PFSK-1 (cell line): ENCODE results near the gene BTBD9.

Experiments used
- FOXP2 ChIP-seq: optimal IDR thresholded peaks from 2 replicates; pipeline ENCODE3; 2011; ENCODE audit warnings: borderline replicate concordance, control low read depth, inconsistent platforms; ENCODE audit not compliant: insufficient read depth; ENCODE audit errors: extremely low read length, extremely low read depth
- POLR2AphosphoS5 ChIP-seq: IDR thresholded peaks from 2 replicates; pipeline ENCODE4 v1.6.1; 2012; ENCODE audit warnings: low read depth, mild to moderate bottlenecking, control low read depth, low read length, moderate library complexity
- REST ChIP-seq, 2 experiments: IDR thresholded peaks; 2 replicates each; pipeline versions ENCODE4 v1.6.1 to v1.8.0; 2011 to 2012; ENCODE audit warnings: low read depth in 2 of 2, low read length in 2 of 2, control low read depth in 1 of 2, inconsistent platforms in 1 of 2, mild to moderate bottlenecking in 1 of 2, moderate library complexity in 1 of 2; ENCODE audit not compliant: insufficient read depth in 1 of 2
- SIN3A ChIP-seq: IDR thresholded peaks from 2 replicates; pipeline ENCODE4 v1.6.1; 2012; ENCODE audit warnings: mild to moderate bottlenecking, low read length, moderate library complexity, borderline replicate concordance; ENCODE audit not compliant: insufficient read depth
- TAF1 ChIP-seq: IDR thresholded peaks from 2 replicates; pipeline ENCODE4 v1.6.1; 2012; ENCODE audit warnings: low read length, control low read depth, borderline replicate concordance; ENCODE audit not compliant: insufficient read depth

BTBD9 gene

DNA sequence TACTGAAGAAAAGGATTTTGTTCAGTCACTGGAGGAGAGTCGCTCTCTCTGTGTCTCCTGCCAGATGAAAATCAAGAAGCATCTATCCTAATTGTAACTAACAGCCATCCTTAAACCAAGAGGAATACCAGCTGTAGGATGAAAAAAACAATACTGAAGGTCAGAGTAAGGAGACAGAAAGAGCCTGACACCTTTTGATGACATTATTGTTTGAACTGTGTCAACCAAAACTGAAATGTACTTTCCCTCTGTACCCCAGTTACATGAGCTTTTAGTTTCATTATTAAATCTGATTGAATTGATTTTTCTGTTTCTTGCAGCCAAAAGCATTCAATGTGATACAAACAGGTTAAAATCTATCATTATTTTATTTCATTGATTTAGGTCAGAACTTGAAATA is 17.2 kb upstream of the BTBD9 start:
- TF ChIP-seq SIN3A: no peak

- TF ChIP-seq POLR2AphosphoS5: no peak
- TF ChIP-seq REST (IDR thresholded peaks at IDR 0.05; ENCODE audit: insufficient read depth in 1 of 2, low read depth in 2 of 2, low read length in 2 of 2): no peak
- TF ChIP-seq TAF1: no peak
- no peak for TF ChIP-seq SIN3A
- no peak for TF ChIP-seq FOXP2
Observed at GRCh38 chr6:38654263-38654662, 14.5 kb upstream of the BTBD9 start.

- TF ChIP-seq SIN3A (no peak), TAF1 (no peak), POLR2AphosphoS5 (no peak), REST (IDR thresholded peaks at IDR 0.05; ENCODE audit: insufficient read depth in 1 of 2, low read depth in 2 of 2, low read length in 2 of 2) (no peak), FOXP2 (no peak)
Observed at GRCh38 chr6:38651121-38651784, 11.5 kb upstream of the BTBD9 start.

DNA sequence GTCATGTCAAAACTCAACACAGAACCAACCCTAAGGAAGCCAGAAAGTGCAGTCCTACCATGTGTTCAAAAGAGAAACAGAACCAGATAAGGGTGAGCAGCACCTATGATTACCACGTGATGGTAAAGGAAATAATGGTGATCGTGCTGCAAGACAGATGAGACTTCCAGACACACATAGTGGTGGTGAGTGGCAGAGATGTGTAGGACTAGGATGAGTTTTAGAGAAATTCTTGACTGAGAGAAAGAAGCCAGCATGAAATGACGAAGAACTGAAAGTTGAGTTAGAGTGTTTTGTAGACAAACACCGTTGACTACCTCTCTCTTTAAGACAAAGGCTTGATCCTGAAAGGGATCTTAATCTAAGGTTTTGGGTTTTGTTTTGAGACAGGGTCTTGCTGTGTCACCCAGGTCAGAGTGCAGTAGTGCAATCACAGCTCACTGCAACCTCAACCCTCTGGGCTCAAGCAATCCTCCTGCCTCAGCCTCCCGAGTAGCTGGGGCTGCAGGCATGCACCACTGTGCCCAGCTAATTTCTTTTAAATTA is 10.6 kb upstream of the BTBD9 start:
- TF ChIP-seq SIN3A (no peak), TAF1 (no peak), REST (IDR thresholded peaks at IDR 0.05; ENCODE audit: insufficient read depth in 1 of 2, low read depth in 2 of 2, low read length in 2 of 2) (no peak)

DNA sequence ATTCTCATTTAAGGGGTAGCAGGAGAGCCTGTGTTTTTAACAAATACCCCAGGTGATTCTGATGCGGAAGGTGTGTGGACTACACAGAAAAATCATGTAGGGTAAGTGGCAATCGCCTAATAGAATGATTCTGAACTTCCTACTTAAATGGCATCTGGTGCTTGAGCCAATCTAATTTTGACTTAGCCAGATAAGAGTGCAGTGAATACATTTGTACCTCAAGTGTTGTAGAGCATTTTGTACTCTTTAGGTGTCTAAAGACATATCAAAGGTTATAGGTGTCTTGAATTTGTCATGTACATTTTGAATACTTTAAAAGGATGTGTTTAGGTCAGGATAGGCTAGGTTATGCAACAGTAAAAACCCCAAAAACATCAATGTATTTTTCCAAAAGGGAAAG is 10.0 kb upstream of the BTBD9 start:
- TF ChIP-seq FOXP2 (no peak), REST (IDR thresholded peaks at IDR 0.05; ENCODE audit: insufficient read depth in 1 of 2, low read depth in 2 of 2, low read length in 2 of 2) (no peak), POLR2AphosphoS5 (no peak)
